Loucy (cell line): ENCODE data around the gene ADGRL2.

Experiments used
- H2AFZ ChIP-seq: fragments of 200-600 bp; sonication (generic); 2 replicates; pipeline ENCODE4 v1.6.0; 2016; ENCODE audit warnings: antibody characterized with exemption, mild to moderate bottlenecking, low read length, moderate library complexity
- H3F3A ChIP-seq: fragments of 200-600 bp; 2 replicates; pipeline ENCODE4 v1.6.0; 2016; ENCODE audit warnings: antibody characterized with exemption, low read depth, mild to moderate bottlenecking
- H3K27me3 ChIP-seq: fragments of 200-600 bp; sonication (generic); 2 replicates; pipeline ENCODE4 v1.6.1; 2014; ENCODE audit warnings: low read length, mild to moderate bottlenecking; ENCODE audit not compliant: insufficient read depth, poor library complexity, severe bottlenecking
- H3K36me3 ChIP-seq: fragments of 200-600 bp; sonication (generic); 2 replicates; pipeline ENCODE4 v1.6.1; 2016; ENCODE audit warnings: low read length; ENCODE audit not compliant: insufficient read depth
- H3K4me1 ChIP-seq: fragments of 200-600 bp; sonication (generic); 2 replicates; pipeline ENCODE4 v1.5.1; 2014; ENCODE audit warnings: low read length, mild to moderate bottlenecking; ENCODE audit not compliant: insufficient read depth, poor library complexity, severe bottlenecking
- H3K4me2 ChIP-seq: fragments of 200-600 bp; sonication (generic); 2 replicates; pipeline ENCODE4 v1.6.0; 2014; ENCODE audit warnings: antibody characterized with exemption, low read length, low read depth, mild to moderate bottlenecking; ENCODE audit not compliant: poor library complexity, severe bottlenecking
- H3K4me3 ChIP-seq: fragments of 200-600 bp; sonication (generic); 2 replicates; pipeline ENCODE4 v1.5.1; 2014; ENCODE audit warnings: low read length, mild to moderate bottlenecking, mixed read lengths; ENCODE audit not compliant: poor library complexity, severe bottlenecking
- H3K79me2 ChIP-seq: fragments of 200-600 bp; sonication (generic); 2 replicates; pipeline ENCODE4 v1.6.1; 2014; ENCODE audit warnings: low read length; ENCODE audit not compliant: insufficient read depth
- H3K9ac ChIP-seq: fragments of 200-600 bp; sonication (generic); 2 replicates; pipeline ENCODE4 v1.6.0; 2014; ENCODE audit warnings: mild to moderate bottlenecking, low read depth, low read length, moderate library complexity; ENCODE audit not compliant: poor library complexity, severe bottlenecking
- H3K9me2 ChIP-seq: fragments of 200-600 bp; sonication (generic); replicated peaks from 2 replicates; pipeline ENCODE4 v1.6.1; 2016; ENCODE audit warnings: low read depth, low read length, mixed read lengths
- H3K9me3 ChIP-seq: fragments of 200-600 bp; sonication (generic); 2 replicates; pipeline ENCODE4 v1.6.1; 2014; ENCODE audit warnings: mild to moderate bottlenecking, antibody characterized with exemption, low read length, low read depth; ENCODE audit not compliant: insufficient read depth
- H4K20me1 ChIP-seq: fragments of 200-600 bp; sonication (generic); 2 replicates; pipeline ENCODE4 v1.6.0; 2014; ENCODE audit warnings: antibody characterized with exemption, low read length, mild to moderate bottlenecking; ENCODE audit not compliant: insufficient read depth, poor library complexity, severe bottlenecking
- EZH2phosphoT487 ChIP-seq: fragments of 200-600 bp; IDR thresholded peaks from 2 replicates; pipeline ENCODE4 v1.6.1; 2018; ENCODE audit warnings: antibody characterized with exemption, mild to moderate bottlenecking, moderate library complexity, borderline replicate concordance
- TF ChIP-seq, protein P1 (sequence below): fragments of 200-600 bp; sonication (generic); conservative IDR thresholded peaks from 2 replicates; pipeline ENCODE4 v1.5.1; 2014; ENCODE audit warnings: mild to moderate bottlenecking, antibody characterized with exemption, low read length

Gene ADGRL2

GRCh38 chr1:82013702-82014101 lies 213.0 kb downstream of the ADGRL2 start:
- Histone ChIP-seq H3K79me2 (no peaks in the 10 kb centered on the region), H3F3A (no peaks in the 10 kb centered on the region), H3K4me1 (no peaks in the 10 kb centered on the region), H3K4me3 (no peak overlapping the region), H3K27me3 (no peaks in the 10 kb centered on the region), H3K9me2 (no peaks in the 10 kb centered on the region), H3K36me3 (no peaks in the 10 kb centered on the region), H4K20me1 (no peaks in the 10 kb centered on the region), H3K4me2 (no peak overlapping the region), H3K9ac (no peak overlapping the region), H2AFZ (no peak overlapping the region), H3K9me3 (no peaks in the 10 kb centered on the region)
- TF ChIP-seq, protein P1, sequence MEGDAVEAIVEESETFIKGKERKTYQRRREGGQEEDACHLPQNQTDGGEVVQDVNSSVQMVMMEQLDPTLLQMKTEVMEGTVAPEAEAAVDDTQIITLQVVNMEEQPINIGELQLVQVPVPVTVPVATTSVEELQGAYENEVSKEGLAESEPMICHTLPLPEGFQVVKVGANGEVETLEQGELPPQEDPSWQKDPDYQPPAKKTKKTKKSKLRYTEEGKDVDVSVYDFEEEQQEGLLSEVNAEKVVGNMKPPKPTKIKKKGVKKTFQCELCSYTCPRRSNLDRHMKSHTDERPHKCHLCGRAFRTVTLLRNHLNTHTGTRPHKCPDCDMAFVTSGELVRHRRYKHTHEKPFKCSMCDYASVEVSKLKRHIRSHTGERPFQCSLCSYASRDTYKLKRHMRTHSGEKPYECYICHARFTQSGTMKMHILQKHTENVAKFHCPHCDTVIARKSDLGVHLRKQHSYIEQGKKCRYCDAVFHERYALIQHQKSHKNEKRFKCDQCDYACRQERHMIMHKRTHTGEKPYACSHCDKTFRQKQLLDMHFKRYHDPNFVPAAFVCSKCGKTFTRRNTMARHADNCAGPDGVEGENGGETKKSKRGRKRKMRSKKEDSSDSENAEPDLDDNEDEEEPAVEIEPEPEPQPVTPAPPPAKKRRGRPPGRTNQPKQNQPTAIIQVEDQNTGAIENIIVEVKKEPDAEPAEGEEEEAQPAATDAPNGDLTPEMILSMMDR, result no peak
- TF ChIP-seq EZH2phosphoT487, result no peak

- Histone ChIP-seq H3K4me3 (no peak overlapping the region), H3K79me2 (no peaks in the 10 kb centered on the region), H3K27me3 (no peaks in the 10 kb centered on the region), H3K4me2 (no peak overlapping the region), H4K20me1 (no peaks in the 10 kb centered on the region), H3K4me1 (no peaks in the 10 kb centered on the region), H3K9ac (no peak overlapping the region), H3K9me3 (no peaks in the 10 kb centered on the region), H3K36me3 (no peaks in the 10 kb centered on the region), H2AFZ (no peak overlapping the region), H3K9me2 (no peaks in the 10 kb centered on the region), H3F3A (no peaks in the 10 kb centered on the region)
- TF ChIP-seq EZH2phosphoT487, result no peak
Measured at GRCh38 chr1:82015444-82015843, 214.7 kb downstream of the ADGRL2 start.

DNA sequence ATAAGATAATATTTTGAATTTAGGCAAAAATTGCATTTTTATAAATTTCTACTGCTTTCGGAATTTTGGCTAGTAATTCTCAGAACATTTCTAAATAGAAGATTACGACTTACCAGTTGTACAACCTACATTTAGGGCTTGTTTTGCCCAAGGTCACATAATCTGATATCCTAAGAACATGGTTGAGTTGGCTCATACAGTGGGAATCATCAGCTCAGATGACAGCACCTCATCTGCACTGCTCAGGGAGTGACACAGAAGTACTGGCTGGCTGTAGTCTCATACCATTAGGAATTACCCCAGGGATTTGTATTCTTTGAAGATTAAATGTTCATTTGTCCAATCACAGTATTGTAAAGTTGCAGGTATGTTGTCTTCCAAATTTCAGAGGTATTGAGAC lies 217.6 kb downstream of the ADGRL2 start:
- Histone ChIP-seq H3K4me1 (no peaks in the 10 kb centered on the region), H4K20me1 (no peaks in the 10 kb centered on the region), H3K36me3 (no peaks in the 10 kb centered on the region), H3K79me2 (no peaks in the 10 kb centered on the region), H3K4me2 (no peak overlapping the region), H3K9me2 (no peaks in the 10 kb centered on the region), H3F3A (no peaks in the 10 kb centered on the region), H3K27me3 (no peaks in the 10 kb centered on the region), H3K4me3 (no peak overlapping the region), H3K9ac (no peak overlapping the region), H2AFZ (no peak overlapping the region), H3K9me3 (no peaks in the 10 kb centered on the region)
- TF ChIP-seq, protein P1, result no peak
- TF ChIP-seq EZH2phosphoT487, result no peak

- no peaks in the 10 kb centered on the region for H3K36me3 ChIP-seq
- H3K79me2 ChIP-seq, result no peaks in the 10 kb centered on the region
- no peaks in the 10 kb centered on the region for H3K4me1 ChIP-seq
- H3F3A ChIP-seq, result no peaks in the 10 kb centered on the region
- no peak overlapping the region for H3K4me3 ChIP-seq
- H3K4me2 ChIP-seq, result no peak overlapping the region
- no peak overlapping the region for H3K9ac ChIP-seq
- H3K9me3 ChIP-seq, result no peaks in the 10 kb centered on the region
- TF ChIP-seq, protein P1, result no peak
- no peak for TF ChIP-seq EZH2phosphoT487
- H2AFZ ChIP-seq, result no peak overlapping the region
- H3K9me2 ChIP-seq, result no peaks in the 10 kb centered on the region
- no peaks in the 10 kb centered on the region for H4K20me1 ChIP-seq
- no peaks in the 10 kb centered on the region for H3K27me3 ChIP-seq
Measured at GRCh38 chr1:82019508-82019907, 218.8 kb downstream of the ADGRL2 start.
